AG20443 (cell line): ENCODE measurements around the gene TPSG1.
"Not testable (repeated sequence)": the region's sequence is repeated elsewhere in the genome, so short reads cannot be mapped to it uniquely, and the experiment has no call there.

ENCODE experiments used
- DNase-seq: peaks from one replicate; pipeline ENCODE4 v3.0.0; 2012; ENCODE audit warnings: low spot score, mixed read lengths

The TPSG1 gene

DNA sequence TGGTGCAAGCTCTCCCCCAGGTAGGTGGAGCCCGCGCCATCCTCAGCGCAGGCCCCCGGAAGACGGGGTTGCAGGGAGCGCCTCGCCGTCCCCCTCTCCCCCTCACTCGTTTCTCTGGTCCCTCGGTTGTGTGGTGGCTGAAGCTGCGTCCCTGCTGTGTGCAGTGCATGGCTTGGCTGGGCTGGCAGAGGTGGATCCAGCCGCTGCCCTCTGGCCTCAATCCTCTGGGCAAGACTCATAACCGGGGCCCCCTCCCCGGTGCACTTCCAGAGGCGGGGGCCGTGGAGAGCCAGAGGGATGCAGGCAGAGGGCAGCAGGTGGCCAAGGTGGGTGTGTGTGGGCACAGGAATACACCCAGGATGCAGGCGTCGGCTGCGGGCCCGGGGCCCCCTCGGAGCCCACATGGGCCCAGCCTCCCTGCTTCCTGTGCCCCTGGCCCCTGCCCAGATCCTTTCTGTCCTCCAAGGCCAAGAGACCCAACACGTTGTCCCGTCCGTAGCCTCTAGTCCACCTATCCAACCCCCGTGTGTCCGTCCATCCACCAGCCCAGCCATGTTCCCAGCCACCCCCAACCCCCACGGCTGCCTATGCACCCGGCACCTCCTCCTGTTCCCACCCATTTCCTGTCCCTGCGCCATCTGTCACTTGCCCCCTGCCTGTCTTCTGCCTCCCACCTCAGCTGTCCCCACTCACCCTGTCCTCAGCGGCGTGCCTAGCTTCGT, 9.3 kb downstream of the TPSG1 start:
- no peak for DNase-seq

DNA sequence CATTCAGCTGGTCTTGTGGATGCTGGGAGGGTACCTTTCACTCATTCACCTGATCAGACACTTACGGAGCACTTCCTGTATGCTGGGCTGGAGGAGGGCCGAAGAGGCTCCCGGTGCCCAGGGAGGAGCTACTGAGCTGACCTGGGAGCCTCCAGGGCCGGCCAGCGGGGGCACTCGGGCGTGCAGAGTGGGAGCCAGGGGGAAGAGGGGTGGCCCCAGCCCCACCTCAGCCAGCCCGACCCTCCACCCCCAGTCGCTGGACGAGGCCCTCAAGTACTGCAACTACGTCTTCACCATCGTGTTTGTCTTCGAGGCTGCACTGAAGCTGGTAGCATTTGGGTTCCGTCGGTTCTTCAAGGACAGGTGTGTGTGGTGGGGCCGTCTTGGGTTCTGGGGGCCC, 10.3 kb downstream of the TPSG1 start:
- DNase-seq: no peak

DNA sequence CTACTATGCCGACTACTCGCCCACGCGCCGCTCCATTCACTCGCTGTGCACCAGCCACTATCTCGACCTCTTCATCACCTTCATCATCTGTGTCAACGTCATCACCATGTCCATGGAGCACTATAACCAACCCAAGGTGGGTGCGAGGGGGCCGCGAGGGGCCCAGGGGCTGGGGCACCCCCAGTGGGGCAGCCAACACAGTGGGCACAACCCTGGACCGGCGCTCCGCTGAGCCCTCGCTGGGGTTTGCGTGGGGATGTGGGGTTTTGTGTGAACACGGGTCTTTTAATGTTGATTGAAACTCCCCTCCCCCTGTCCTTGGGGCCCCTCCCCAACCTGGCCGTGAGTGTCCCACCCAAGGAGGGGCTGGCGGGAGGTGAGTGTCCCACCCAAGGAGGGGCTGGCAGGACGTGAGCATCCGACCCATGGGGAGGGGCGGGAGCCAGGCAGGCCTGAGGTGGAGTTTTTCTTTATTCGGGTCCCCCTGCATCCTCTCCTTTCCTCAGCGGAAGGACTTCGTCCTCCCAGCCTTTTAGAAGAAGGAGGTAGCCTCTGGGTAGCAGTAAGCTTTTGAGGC, 11.2 kb downstream of the TPSG1 start:
- no peak for DNase-seq

DNA sequence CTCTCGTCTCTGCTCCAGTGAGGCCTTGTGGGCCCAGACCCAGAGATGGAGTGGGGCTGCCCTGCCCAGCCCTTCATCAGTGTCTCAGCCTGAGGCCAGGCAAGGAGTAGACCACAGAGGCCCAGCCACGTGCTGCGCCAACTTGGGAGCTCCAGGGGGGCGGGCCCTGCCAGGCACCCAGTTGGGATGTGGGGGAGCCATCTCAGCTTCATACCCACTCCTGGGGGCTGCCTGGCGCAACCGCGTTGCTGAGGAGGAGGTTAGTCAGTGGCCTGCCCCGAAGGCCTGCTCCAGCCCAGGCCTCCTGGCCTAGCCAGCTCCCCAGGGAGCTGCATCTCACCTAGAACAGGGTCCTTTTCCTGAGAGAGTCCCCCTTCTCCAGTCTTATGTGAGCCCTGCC, 11.8 kb downstream of the TPSG1 start:
- no peak for DNase-seq

DNA sequence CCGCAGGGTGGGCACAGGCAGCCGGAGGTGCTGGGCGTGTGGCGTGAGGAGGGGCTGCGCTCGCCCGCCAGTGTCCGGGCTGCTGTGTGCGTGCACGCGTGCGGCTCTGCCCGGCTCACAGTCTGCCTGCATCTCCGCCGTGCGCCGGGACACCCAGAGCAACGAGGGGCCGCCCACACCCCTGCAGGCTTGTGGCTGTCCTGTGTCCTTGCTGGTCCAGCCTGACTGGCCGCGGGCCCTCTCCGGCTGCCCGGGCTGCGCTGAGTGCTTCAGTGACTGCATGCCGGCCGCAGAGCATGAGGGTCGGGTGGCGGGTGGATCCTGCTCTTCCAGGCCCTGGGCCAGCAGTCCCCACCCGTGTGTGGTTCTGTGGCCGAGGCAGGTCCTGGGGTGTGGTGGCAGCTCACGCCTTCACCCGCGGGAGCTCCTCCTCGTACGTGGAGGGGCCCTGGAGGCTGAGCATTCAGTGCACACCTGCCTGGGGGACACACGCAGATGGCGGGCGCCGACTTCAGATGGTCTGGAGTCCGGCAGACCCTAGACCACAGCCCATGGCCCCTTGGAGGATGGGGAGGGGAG, 12.4 kb downstream of the TPSG1 start:
- DNase-seq: no peak

DNA sequence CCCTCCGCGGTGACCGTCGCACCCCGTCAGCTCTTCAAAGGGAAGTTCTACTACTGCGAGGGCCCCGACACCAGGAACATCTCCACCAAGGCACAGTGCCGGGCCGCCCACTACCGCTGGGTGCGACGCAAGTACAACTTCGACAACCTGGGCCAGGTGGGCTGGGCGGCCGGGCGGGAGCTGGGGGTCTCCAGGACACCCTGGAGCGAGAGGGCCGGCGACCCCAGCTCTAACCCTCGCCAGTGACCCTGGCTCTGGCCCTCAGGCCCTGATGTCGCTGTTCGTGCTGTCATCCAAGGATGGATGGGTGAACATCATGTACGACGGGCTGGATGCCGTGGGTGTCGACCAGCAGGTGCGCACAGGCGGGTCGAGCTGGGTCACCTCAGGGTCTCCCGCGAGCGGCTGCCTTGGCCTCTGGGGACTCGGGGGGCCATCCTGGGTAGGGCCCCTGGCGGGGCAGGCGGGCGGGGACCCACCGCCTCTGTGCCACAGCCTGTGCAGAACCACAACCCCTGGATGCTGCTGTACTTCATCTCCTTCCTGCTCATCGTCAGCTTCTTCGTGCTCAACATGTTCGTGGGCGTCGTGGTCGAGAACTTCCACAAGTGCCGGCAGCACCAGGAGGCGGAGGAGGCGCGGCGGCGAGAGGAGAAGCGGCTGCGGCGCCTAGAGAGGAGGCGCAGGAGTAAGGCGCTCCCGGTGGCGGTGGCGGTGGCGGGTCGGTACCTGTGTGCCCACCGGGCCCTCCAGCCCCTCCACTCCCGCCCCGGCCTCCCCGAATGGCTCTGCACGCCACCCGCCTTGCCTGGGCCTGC, 13.4 kb downstream of the TPSG1 start:
- DNase-seq: no peak

DNA sequence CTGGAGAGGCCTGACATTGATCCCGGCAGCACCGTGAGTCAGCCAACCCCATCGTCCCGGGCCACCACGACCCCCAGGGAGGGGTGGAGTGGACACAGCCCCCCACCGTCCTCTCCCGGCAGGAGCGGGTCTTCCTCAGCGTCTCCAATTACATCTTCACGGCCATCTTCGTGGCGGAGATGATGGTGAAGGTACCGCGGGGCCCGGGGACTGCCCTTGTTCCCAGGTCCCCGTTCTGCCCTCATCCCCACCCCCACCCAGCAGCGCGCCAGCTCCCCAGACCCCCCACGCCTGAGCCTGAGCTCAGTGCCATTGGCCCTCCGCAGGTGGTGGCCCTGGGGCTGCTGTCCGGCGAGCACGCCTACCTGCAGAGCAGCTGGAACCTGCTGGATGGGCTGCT, 14.6 kb downstream of the TPSG1 start:
- no peak for DNase-seq

DNA sequence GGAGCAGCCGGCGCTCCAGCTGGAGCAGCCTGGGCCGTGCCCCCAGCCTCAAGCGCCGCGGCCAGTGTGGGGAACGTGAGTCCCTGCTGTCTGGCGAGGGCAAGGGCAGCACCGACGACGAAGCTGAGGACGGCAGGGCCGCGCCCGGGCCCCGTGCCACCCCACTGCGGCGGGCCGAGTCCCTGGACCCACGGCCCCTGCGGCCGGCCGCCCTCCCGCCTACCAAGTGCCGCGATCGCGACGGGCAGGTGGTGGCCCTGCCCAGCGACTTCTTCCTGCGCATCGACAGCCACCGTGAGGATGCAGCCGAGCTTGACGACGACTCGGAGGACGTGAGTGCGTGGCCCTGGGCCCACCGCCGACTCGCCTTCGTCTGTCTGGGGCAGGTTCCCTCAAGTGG, 16.0 kb downstream of the TPSG1 start:
- no peak for DNase-seq

DNA sequence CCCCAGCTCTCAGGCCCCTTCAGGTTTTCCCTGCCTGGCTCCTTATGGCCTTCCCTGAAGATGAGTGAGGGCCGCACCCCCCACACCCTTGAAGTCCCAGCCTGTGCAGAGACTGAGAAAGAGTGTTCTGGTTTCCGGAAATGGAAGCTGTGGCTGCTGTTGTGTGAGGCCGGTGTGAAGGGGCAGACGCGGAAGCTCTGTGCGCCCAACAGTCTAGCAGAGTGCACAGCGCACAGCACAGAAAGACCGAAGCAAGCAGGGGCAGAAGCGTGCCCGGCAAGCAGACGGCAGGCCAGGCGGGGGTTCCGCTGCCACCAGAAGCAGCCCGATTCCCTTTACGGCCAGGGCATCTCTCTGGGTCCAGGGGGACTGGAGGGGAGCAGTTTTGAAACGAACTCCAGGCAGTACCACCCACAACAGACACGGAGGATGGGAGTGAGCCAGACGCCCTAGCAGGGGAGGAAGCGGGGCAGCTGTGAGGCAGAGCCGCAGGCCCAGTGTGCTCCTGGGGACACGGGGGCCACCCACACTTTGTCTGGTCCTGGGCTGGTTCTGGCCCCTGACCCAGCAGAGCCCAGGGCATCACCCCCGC, 16.7 kb downstream of the TPSG1 start:
- no peak for DNase-seq

DNA sequence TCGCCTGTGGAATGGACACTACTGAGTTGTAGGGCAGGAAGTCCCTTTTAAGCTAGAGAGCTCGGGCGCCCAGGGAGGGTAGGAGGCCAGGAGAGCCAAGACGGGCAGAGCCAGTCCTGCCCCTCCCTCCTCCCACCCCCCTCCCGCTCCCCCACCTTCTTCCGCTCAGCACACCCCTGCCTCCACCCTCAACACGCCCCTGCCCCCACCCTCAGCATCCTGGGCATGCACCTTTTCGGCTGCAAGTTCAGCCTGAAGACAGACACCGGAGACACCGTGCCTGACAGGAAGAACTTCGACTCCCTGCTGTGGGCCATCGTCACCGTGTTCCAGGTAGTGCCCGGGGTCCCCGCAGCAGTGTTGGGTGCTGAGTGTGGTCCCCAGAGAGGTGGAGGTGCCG, 18.3 kb downstream of the TPSG1 start:
- no peak for DNase-seq

DNA sequence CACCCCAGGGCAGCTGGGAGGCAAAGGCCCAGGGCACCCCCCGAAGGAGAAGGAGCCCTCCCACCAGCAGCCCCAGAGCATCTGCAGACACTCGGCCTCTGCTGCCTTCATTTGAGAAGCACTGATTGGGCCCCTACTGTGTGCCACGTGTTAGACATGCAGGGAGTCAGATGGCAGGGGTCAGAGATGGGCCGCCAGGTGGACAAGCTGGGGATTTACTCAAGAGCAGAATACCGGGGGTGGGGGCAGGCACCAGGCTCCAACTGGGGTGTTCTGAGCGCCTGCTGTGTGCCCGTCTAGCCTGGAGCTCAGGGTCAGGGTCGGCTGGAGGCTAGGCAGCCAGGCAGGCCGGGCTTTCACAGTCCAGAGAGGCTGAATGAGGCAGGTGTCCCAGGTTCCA, 18.7 kb downstream of the TPSG1 start:
- DNase-seq: no peak

DNA sequence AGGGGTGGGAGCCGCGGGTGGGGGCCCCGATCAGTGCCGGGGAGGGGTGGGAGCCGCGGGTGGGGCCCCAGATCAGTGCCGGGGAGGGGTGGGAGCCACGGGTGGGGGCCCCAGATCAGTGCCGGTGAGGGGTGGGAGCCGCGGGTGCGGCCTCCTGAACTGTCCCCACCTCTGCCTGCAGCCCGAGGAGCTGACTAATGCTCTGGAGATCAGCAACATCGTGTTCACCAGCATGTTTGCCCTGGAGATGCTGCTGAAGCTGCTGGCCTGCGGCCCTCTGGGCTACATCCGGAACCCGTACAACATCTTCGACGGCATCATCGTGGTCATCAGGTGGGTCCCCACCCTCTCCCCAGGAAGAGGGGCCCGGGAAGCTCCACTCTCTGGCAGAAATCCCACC, 20.1 kb downstream of the TPSG1 start:
- DNase-seq: no peak

DNA sequence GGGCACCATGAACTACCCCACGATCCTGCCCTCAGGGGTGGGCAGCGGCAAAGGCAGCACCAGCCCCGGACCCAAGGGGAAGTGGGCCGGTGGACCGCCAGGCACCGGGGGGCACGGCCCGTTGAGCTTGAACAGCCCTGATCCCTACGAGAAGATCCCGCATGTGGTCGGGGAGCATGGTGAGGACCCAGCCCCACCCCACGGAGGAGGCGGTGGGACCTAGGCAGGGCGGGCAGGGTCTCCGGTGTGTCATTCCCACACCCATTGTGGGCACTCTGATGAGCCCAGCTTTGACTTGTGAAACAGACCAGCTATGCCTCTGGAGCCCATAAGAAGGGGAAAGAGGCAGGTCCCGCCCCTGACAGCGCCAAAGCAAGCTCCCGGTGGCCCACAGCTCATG, 22.8 kb downstream of the TPSG1 start:
- no peak for DNase-seq

DNA sequence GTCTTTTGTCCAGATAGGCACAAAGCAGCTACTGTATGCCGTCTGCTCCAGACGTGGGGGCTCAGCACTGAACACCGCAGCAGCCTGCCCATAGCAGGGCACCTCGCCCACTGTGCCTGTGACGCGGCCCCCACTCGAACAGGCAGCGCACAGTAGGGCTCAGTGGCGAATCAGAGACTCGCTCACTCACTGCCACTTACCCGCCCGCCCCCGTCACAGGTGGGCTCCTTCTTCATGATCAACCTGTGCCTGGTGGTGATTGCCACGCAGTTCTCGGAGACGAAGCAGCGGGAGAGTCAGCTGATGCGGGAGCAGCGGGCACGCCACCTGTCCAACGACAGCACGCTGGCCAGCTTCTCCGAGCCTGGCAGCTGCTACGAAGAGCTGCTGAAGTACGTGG, 23.6 kb downstream of the TPSG1 start:
- DNase-seq: no peak

DNA sequence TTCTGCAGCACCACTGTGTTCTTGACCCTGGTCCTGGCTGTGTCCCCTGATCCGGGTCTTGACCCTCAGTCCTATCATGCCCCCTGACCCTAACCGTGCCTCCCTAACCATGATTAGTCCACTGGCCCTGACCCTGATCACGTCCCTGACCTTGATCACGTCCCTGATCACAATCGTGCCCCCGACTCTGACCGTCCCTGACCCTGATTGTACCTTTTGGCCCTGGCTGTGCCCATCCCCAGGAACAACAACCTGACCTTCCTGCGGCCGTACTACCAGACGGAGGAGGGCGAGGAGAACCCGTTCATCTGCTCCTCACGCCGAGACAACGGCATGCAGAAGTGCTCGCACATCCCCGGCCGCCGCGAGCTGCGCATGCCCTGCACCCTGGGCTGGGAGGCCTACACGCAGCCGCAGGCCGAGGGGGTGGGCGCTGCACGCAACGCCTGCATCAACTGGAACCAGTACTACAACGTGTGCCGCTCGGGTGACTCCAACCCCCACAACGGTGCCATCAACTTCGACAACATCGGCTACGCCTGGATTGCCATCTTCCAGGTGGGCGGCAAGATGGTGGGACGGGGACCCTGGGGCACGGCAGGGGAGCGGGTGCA, 24.9 kb downstream of the TPSG1 start:
- no peak for DNase-seq

DNA sequence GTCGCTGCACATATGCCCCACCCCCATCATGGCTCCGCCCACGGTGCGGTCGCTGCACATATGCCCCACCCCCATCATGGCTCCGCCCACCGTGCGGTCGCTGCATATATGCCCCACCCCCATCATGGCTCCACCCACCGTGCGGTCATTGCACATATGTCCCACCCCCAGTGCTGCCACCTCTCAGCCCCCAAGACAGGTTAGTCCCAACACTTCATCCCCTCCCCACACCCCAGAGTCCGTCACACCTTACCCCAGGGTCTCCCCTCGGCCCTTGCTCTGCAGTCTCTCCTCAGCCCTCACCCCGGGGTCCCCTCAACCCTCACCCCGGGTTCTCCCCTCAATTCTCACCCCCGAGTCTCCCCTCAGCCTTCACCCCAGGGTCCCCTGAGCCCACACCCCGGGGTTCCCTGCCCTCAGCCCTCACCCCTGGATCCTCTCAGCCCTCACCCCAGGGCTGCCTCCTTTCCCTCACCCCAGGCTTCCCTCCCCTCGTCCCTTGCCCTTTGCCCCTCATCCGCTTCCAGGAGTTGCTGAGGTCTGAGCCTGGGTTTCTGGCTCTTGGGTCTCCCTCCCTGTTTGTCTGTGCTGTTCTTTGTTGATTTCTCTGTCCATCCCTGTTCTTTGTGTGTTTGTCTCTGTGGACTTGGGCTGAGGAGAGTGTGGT, 25.6 kb downstream of the TPSG1 start:
- DNase-seq: no peak

DNA sequence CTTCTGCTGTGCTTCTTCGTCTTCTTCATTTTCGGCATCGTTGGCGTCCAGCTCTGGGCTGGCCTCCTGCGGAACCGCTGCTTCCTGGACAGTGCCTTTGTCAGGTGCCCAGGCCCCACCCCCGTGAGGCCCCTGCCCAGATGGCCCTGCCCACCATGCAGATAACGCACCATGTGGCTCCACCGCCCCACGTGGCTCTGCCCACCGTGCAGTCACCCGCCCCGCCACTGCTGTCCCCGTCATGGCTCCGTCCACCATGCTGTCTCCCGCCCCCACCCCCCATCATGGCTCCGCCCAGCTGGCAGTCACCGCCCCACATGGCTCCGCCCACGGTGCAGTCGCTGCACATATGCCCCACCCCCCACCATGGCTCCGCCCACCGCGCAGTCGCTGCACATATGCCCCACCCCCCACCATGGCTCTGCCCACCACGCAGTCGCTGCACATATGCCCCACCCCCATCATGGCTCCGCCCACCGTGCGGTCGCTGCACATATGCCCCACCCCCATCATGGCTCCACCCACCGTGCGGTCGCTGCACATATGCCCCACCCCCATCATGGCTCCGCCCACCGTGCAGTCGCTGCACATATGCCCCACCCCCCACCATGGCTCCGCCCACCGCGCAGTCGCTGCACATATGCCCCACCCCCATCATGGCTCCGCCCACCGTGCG, 26.3 kb downstream of the TPSG1 start:
- not testable (repeated sequence) for DNase-seq

DNA sequence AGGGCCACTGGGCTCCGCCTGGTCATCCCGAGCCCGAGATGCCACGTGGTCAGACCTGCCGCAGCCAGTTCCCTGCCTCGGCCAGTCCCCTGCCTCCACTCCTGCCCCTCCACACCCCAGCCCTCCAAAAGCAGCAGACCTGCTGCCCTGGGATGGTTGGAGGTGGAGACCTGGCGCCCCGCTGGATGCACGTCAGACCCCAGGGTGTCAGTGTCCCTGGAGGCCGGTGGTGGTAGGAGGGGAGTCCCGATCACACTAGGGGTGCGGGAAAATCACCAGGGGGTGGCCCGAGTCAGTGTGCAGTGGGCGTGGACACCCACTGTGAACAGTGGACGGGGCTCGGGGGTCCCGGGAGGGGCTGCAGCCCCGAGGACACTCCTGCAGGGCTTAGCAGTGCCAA, 26.9 kb downstream of the TPSG1 start:
- no peak for DNase-seq

DNA sequence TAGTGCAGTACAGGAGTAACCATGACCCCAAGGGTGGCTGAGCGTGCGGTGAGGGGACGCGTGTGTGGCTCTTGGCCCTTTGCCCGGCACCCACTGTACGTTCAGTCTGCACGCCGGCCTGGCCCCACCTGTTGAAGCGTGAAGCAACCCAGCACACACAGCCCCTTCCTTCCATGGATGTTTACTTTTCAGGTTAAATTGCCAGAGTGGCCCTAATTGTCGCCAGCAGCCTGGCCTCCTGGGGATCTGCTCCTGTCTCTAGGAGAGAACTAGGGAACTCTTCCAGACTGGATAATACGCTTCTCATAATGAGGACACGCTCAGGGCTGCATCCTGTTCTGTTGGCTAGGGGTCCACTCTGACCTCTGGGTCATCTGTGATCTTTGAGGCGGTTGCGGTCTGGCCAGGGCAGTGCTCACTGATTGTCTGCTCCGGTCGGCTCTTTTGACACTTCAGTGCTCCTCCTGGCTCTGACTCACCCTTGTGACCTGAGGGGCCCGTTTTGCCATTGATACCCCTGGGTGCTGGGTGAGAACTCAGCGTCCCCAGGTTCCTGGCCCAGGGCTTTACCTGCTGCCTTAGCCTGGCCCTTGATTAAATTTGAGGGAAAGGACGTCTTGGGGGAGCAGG, 27.7 kb downstream of the TPSG1 start:
- DNase-seq: no peak

DNA sequence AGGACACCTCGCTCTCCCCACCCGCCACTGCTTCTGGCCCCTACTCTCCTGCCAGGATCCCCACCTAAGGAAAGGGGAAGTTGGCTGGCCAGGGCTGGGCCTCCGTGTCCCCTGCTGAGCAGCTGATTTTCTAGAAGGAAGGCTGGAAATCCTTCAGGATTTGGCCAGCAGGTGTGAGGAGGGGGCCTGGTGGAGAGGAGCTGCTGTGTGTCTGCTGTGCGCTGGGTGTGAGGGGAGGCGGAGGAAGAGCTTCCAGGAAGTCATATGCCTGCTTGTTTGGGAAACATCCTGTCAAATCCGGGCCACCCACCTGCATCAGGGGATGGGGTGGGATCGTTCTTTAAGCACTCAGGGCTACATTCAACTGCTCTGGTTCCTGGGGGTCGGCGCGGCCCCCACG, 28.6 kb downstream of the TPSG1 start:
- DNase-seq: no peak

DNA sequence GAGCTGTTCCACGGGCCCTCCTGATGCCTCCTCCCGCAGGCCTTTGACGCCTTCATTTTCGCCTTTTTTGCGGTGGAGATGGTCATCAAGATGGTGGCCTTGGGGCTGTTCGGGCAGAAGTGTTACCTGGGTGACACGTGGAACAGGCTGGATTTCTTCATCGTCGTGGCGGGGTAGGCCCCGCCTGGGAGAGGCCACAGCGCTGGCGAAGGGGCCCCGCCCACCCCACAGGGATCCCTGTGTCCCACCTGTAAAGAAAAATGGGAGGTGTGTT, 29.7 kb downstream of the TPSG1 start:
- DNase-seq: no peak
